Parathyroid adenoma (tissue), 2 donors: ENCODE data around the gene TMEM121.

Experiments used
- H2AFZ ChIP-seq: fragments of 300-600 bp; sonication (generic); one replicate; pipeline ENCODE4 v1.7.0; 2017; ENCODE audit warnings: antibody characterized with exemption, mild to moderate bottlenecking
- H3K27ac ChIP-seq: fragments of 300-600 bp; sonication (generic); one replicate; pipeline ENCODE4 v1.7.0; 2017
- H3K27me3 ChIP-seq: fragments of 300-600 bp; sonication (generic); one replicate; pipeline ENCODE4 v1.7.0; 2017; ENCODE audit warnings: low read length; ENCODE audit not compliant: control insufficient read depth, insufficient read depth
- H3K36me3 ChIP-seq: fragments of 300-600 bp; sonication (generic); one replicate; pipeline ENCODE4 v1.7.0; 2017; ENCODE audit warnings: low read length; ENCODE audit not compliant: control insufficient read depth, insufficient read depth
- H3K4me1 ChIP-seq: fragments of 300-600 bp; sonication (generic); one replicate; pipeline ENCODE4 v1.7.0; 2017; ENCODE audit warnings: control low read depth
- H3K4me2 ChIP-seq: fragments of 300-600 bp; sonication (generic); one replicate; pipeline ENCODE4 v1.7.0; 2017; ENCODE audit warnings: low read length
- H3K4me3 ChIP-seq: fragments of 300-600 bp; sonication (generic); one replicate; pipeline ENCODE4 v1.7.0; 2017; ENCODE audit warnings: low read depth, low read length
- H3K79me2 ChIP-seq: fragments of 300-600 bp; sonication (generic); one replicate; pipeline ENCODE4 v1.7.0; 2017; ENCODE audit warnings: control low read depth
- H3K9ac ChIP-seq: fragments of 300-600 bp; sonication (generic); one replicate; pipeline ENCODE4 v1.7.0; 2017; ENCODE audit warnings: mild to moderate bottlenecking
- H3K9me3 ChIP-seq: fragments of 300-600 bp; sonication (generic); one replicate; pipeline ENCODE4 v1.7.0; 2017; ENCODE audit warnings: low read length; ENCODE audit not compliant: control insufficient read depth
- TF ChIP-seq, protein P1 (sequence below): fragments of 300-600 bp; sonication (generic); IDR thresholded peaks from one replicate; pipeline ENCODE4 v1.7.0; 2017; ENCODE audit warnings: antibody characterized with exemption, mild to moderate bottlenecking
- donor health status: primary hyperparathyroidism.

Gene TMEM121

GRCh38 chr14:105492971-105493871 is 33.2 kb upstream of the TMEM121 start:
- H3K4me2 ChIP-seq: no peak overlapping the region
- H3K9me3 ChIP-seq: no peaks in the 10 kb centered on the region
- no peaks in the 10 kb centered on the region for H3K79me2 ChIP-seq
- H3K9ac ChIP-seq: no peak overlapping the region
- H3K27ac ChIP-seq: no peak overlapping the region
- H3K27me3 ChIP-seq: no peaks in the 10 kb centered on the region
- no peak overlapping the region for H2AFZ ChIP-seq
- peaks cover 5% of the 10 kb centered on the region for H3K4me1 ChIP-seq
- TF ChIP-seq, protein P1, sequence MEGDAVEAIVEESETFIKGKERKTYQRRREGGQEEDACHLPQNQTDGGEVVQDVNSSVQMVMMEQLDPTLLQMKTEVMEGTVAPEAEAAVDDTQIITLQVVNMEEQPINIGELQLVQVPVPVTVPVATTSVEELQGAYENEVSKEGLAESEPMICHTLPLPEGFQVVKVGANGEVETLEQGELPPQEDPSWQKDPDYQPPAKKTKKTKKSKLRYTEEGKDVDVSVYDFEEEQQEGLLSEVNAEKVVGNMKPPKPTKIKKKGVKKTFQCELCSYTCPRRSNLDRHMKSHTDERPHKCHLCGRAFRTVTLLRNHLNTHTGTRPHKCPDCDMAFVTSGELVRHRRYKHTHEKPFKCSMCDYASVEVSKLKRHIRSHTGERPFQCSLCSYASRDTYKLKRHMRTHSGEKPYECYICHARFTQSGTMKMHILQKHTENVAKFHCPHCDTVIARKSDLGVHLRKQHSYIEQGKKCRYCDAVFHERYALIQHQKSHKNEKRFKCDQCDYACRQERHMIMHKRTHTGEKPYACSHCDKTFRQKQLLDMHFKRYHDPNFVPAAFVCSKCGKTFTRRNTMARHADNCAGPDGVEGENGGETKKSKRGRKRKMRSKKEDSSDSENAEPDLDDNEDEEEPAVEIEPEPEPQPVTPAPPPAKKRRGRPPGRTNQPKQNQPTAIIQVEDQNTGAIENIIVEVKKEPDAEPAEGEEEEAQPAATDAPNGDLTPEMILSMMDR: no peak
- H3K36me3 ChIP-seq: no peaks in the 10 kb centered on the region
- H3K4me3 ChIP-seq: no peak overlapping the region

- no peak overlapping the region for H2AFZ ChIP-seq
- H3K79me2 ChIP-seq: no peaks in the 10 kb centered on the region
- TF ChIP-seq, protein P1: no peak
- H3K9me3 ChIP-seq: no peaks in the 10 kb centered on the region
- H3K4me1 ChIP-seq: peaks cover 5% of the 10 kb centered on the region
- H3K4me2 ChIP-seq: no peak overlapping the region
- no peak overlapping the region for H3K9ac ChIP-seq
- no peaks in the 10 kb centered on the region for H3K36me3 ChIP-seq
- no peaks in the 10 kb centered on the region for H3K27me3 ChIP-seq
- H3K4me3 ChIP-seq: no peak overlapping the region
- H3K27ac ChIP-seq: no peak overlapping the region
These were observed 32.3 kb upstream of the TMEM121 start for GRCh38 chr14:105493921-105494605.

GRCh38 chr14:105494606-105494929 is 31.8 kb upstream of the TMEM121 start:
- no peak overlapping the region for H3K9ac ChIP-seq

GRCh38 chr14:105495101-105495989 is 31.0 kb upstream of the TMEM121 start:
- Histone ChIP-seq H3K4me3 (no peak overlapping the region), H3K79me2 (no peaks in the 10 kb centered on the region), H3K4me1 (no peaks in the 10 kb centered on the region), H3K36me3 (no peaks in the 10 kb centered on the region), H2AFZ (no peak overlapping the region), H3K9ac (no peak overlapping the region), H3K9me3 (no peaks in the 10 kb centered on the region), H3K27me3 (no peaks in the 10 kb centered on the region), H3K27ac (no peak overlapping the region), H3K4me2 (no peak overlapping the region)
- TF ChIP-seq, protein P1: no peak

More at GRCh38 chr14:105494606-105494929, 31.8 kb upstream of the TMEM121 start:
- Histone ChIP-seq H3K4me2 (no peak overlapping the region), H2AFZ (no peak overlapping the region), H3K27me3 (no peaks in the 10 kb centered on the region), H3K79me2 (no peaks in the 10 kb centered on the region), H3K4me3 (no peak overlapping the region), H3K9me3 (no peaks in the 10 kb centered on the region), H3K36me3 (no peaks in the 10 kb centered on the region), H3K4me1 (peaks cover under 1% of the 10 kb centered on the region), H3K27ac (no peak overlapping the region)
- TF ChIP-seq, protein P1: no peak
